GM21576 (cell line): Measurements from ENCODE around the gene STOML1.
"Not testable (repeated sequence)": the region's sequence is repeated elsewhere in the genome, so short reads cannot be mapped to it uniquely, and the experiment has no call there.

Source experiments
- ATAC-seq: cut with Tn5 transposase; IDR thresholded peaks from one replicate; pipeline ENCODE4 v1.9.1; 2021; ENCODE audit warnings: mild to moderate bottlenecking, moderate library complexity; ENCODE audit not compliant: unreplicated experiment

Gene STOML1

DNA sequence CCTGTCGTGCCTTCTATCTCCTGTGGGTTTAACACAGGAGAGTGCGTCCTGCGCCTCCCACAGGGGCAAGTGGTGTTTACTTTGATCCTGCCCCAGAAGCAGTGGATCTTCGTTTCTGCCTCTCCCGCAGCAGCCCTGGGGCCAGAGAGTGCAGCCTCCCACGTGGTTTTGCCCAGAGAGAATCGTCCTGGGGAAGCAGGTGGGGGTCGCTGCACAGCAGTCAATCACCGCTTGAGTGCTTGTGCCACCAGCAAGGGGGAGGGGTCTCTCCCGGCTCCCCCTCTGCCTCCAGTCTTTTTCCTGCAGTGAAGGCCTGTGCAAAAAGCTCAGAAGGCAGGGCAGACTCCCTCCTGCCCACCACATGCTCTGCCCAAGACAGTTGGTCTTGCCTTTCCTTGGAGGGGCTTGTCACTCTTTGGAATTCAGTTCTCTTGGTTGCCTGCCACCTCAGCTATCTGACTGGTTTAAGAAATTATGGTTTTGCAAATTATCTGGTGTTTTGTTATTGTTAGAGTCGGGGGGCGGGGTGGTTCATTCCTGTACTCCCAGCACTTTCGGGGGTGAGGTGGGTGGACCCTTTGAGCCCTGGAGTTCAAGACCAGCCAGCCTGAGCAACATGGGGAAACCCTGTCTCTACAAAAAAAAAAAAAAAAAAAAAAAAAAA is 26.9 kb downstream of the STOML1 start:
- peak; percentile 24 for ATAC-seq

- peak; percentile 53 for ATAC-seq
Measured at GRCh38 chr15:73964736-73965093, 27.4 kb downstream of the STOML1 start.

- no peak for ATAC-seq
Measured at GRCh38 chr15:73962433-73962832, 29.7 kb downstream of the STOML1 start.

DNA sequence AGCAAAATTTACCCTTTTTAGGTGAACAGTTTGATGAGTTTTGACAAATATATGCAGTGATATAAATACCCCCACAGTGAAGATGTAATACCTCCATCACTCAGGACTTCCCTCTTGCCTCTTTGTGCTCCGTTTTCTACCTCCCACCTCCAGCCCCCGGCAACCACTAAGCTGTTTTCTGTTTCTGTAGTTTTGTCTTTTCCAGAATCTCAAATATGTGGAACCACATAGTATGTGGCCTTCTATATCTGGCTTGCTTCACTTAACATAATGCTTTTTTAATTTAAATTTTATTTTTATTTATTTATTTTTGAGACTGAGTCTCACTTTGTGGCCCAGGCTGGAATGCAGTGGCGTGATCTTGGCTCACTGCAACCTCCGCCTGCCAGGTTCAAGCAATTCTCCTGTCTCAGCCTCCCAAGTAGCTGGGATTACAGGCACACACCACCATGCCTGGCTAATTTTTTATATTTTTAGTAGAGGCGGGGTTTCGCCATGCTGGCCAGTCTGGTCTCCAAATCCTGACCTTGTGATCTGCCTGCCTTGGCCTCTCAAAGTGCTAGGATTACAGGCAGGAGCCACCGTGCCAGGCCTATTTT is 31.5 kb downstream of the STOML1 start:
- ATAC-seq = not testable (repeated sequence)

GRCh38 chr15:73959801-73960200 is 32.3 kb downstream of the STOML1 start:
- ATAC-seq = no peak

DNA sequence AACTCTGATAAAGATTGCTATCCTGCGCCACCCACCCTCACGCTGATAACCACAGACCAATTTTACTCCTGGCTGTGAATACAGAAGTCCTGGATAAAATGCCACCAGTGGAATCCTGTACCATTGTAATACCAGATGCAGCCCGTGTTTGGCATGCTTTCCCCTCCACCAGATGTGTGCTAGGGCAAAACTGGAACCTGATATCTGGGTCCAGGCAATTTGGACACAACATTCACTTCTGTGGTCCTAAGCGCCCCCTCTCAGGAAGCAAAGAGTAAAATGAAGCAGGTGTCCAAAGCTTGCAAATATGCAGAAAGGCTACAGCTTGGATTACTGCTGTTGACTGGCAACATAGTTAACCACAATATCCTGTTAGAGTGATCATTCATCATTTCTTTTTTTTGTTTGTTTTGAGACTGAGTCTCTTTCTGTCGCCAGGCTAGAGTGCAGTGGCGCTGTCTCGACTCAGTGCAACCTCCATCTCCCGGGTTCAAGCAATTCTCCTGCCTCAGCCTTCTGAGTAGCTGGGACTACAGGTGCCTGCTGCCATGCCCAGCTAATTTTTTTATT is 33.0 kb downstream of the STOML1 start:
- ATAC-seq = no peak

GRCh38 chr15:73957785-73958184 is 34.3 kb downstream of the STOML1 start:
- ATAC-seq = no peak

GRCh38 chr15:73957276-73957675 is 34.8 kb downstream of the STOML1 start:
- no peak for ATAC-seq

DNA sequence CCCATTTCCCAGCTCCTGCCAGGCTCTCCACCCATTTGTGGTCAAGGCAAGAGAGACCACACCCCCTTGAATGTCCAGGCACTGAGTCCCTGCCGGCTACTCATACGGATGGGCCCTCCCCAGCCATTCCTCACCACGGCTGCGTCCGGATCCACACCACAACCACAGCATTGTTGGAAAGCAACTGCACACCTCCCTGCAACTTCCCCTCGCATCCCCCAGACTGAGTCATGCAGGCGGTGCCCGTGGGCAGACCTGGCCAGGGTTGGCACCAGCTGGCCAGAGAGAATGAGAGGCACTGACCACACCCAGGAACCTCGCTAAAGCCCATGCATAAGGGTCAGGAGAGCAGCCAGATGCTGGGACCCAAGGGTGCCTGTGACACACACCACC is 35.4 kb downstream of the STOML1 start:
- ATAC-seq = no peak

GRCh38 chr15:73955861-73956742 is 36.0 kb downstream of the STOML1 start:
- ATAC-seq = no peak

- ATAC-seq = no peak
Measured at GRCh38 chr15:73955326-73955725, 36.8 kb downstream of the STOML1 start.

DNA sequence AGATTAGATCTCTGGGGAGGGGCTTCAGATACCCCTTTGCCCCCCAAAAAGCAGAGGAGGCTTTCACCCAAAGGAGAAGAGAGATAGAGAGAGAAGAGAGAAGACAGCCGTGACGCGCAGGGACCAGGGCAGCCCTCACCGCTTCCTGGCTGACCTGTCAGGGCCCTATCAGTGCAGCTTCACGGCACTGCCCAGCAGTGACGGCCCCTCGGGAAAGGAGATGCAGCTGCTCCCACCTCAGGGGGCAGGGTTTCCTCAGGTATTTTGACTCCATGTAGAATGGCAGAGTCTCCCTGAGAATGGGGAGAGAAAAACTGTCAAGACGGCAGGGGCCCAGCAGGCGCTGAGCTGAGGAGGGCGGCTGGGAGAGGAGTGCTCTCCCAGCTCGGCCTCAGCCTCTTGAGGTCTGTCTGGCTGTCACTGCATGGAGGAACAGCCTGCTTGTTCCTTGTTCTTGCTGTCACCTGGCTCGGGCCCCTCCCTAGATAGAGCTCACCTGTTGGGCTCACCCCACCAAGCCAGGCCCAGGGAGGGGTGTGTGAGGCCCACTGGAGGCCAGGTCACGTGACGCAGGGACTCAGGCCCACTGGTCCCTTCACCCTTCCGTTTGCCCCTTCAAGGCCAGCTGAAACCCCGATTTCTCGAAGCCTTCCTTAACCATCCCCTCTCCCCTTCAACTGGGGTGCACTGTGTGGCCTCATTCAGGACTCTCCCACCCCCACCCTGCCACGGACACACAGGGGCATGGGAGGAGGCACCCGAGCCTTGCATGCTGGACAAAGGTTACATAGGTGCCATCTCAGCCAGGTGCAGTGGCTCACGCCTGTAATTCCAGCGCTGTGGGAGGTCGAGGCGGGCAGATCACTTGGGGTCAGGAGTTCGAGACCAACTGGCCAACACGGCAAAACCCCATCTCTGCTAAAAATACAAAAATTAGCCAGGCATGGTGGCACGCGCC is 37.6 kb downstream of the STOML1 start:
- no peak for ATAC-seq

- ATAC-seq = no peak
Measured at GRCh38 chr15:73952913-73953750, 39.0 kb downstream of the STOML1 start.

DNA sequence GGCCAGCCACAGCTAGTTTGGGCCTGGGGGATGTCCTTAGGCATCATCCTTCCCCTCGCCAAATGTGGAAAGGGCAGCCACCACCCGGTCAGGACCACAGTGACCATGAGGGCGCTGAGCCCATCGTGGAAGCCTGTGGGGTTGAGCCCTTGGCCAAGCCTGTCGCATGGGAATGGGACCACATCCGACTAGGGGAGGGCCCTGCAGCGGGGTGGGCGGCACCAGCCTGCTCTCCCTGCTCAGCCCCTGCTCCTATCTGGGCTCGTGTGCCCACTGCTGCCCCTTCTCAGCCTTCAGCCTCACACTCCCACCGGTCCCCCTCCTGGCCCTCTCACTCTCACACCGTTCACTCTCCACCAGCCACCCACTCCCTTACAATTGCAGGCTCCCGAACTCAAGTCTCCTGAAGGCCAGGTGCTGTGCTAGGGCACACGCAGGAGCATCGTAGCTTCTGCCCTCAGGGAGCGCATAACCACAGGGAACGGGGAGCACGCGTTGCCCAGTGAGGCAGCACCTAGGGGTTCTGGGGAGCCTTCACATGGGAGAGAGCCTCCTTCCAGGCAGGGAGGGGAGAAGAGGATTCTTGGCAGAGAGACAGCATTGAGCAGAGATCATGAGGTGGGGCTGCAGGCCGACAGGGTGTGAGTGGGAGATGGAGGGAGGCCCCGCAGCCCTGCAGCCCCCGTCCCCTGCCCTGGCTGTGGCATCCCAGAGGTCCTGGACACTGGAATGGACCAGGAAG is 39.8 kb downstream of the STOML1 start:
- ATAC-seq = no peak

GRCh38 chr15:73951601-73952000 is 40.5 kb downstream of the STOML1 start:
- ATAC-seq = no peak

DNA sequence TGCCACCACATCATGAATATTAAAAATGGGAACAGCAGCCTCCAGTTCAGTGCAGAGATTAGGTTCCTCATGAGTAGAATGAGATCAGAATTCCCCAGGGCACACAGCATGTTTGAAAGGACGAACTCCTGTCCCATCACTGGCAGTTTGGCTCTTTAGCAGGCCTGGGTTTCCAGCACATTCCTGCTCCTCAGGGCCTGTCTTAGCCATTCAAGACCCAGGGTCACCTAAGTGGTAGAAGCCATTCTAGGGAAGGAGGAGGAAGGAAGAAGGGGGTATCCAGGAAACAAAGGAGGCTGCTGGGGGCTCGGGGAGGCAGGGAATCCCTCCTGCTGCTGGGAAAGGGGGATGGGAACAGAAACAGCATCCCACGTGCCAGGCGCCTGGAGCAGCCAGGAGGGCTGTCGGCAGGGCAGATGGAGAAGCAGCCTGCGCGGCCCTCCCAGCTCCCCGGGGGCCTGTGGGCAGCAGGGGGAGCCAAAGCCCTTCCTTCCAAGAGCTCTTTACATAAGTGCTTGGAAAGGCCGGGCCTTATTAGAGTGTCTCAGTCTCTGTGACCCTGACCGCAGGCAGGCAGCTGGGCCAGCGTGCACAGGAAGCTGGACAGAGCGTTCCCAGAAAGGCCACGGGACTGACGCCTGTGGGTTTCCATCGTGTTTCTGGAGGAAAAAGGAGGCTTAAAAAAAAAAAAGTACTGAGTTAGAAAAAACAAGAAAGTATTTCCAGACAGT is 41.1 kb downstream of the STOML1 start:
- ATAC-seq = no peak

GRCh38 chr15:73950479-73950830 is 41.6 kb downstream of the STOML1 start:
- no peak for ATAC-seq

- no peak for ATAC-seq
Measured at GRCh38 chr15:73949496-73949895, 42.6 kb downstream of the STOML1 start.
